IPS DF 6.9 (cell line): ENCODE data around the gene CUX1.

Source experiments
- DNase-seq: peaks from one replicate; pipeline ENCODE4 v3.0.0-alpha.2; 2013; ENCODE audit warnings: low read depth, low spot score
- H3K27ac ChIP-seq: one replicate; pipeline ENCODE4 v1.5.1; 2013; ENCODE audit warnings: low read length, control low read depth
- H3K27me3 ChIP-seq: 2 replicates; pipeline ENCODE4 v1.6.1; 2013; ENCODE audit warnings: mild to moderate bottlenecking, low read length; ENCODE audit not compliant: control insufficient read depth, insufficient read depth
- H3K36me3 ChIP-seq: 2 replicates; pipeline ENCODE4 v1.6.1; 2013; ENCODE audit warnings: low read length; ENCODE audit not compliant: control insufficient read depth, insufficient read depth
- H3K4me1 ChIP-seq: 2 replicates; pipeline ENCODE4 v1.6.1; 2013; ENCODE audit warnings: low read length; ENCODE audit not compliant: control insufficient read depth, insufficient read depth
- H3K4me3 ChIP-seq: 2 replicates; pipeline ENCODE4 v1.5.1; 2013; ENCODE audit warnings: mild to moderate bottlenecking, low read length
- H3K9me3 ChIP-seq: 2 replicates; pipeline ENCODE4 v1.6.1; 2013; ENCODE audit warnings: low read length, inconsistent platforms; ENCODE audit not compliant: control insufficient read depth, insufficient read depth
- WGBS: extraction: QIAGEN DNeasy Blood & Tissue Kit; methylation state at CpG from one replicate; pipeline ENCODE4 v1.1.7; 2013; ENCODE audit warnings: mixed read lengths, missing lambda C conversion rate; ENCODE audit not compliant: insufficient read length, insufficient coverage; 5-methylcytosine and 5-hydroxymethylcytosine counted together

CUX1 gene

GRCh38 chr7:102119213-102119651, 301.8 kb downstream of the CUX1 start:
- no peak overlapping the region for H3K4me3 ChIP-seq
- H3K36me3 ChIP-seq: peaks cover 5% of the 10 kb centered on the region
- H3K27me3 ChIP-seq: no peaks in the 10 kb centered on the region
- no peak overlapping the region for H3K27ac ChIP-seq
- H3K9me3 ChIP-seq: no peaks in the 10 kb centered on the region
- WGBS: no CpG with 5 or more reads among the region's 14 CpGs
- peaks cover 1% of the 10 kb centered on the region; the same call in 1 of the 2 replicates for H3K4me1 ChIP-seq
- no peak for DNase-seq

GRCh38 chr7:102119925-102120324, 302.5 kb downstream of the CUX1 start:
- Histone ChIP-seq H3K27ac (no peak overlapping the region), H3K36me3 (peaks cover 5% of the 10 kb centered on the region), H3K4me1 (peaks cover 2% of the 10 kb centered on the region), H3K4me3 (no peak overlapping the region), H3K27me3 (no peaks in the 10 kb centered on the region), H3K9me3 (no peaks in the 10 kb centered on the region)
- no CpG with 5 or more reads among the region's 7 CpGs for WGBS
- DNase-seq: no peak

- H3K9me3 ChIP-seq: no peaks in the 10 kb centered on the region
- peaks cover 4% of the 10 kb centered on the region for H3K4me1 ChIP-seq
- H3K36me3 ChIP-seq: no peaks in the 10 kb centered on the region; the same call in 1 of the 2 replicates
- H3K27me3 ChIP-seq: no peaks in the 10 kb centered on the region
- WGBS: no CpG with 5 or more reads among the region's 5 CpGs
- no peak overlapping the region for H3K27ac ChIP-seq
- no peak for DNase-seq
- no peak overlapping the region for H3K4me3 ChIP-seq
Measured at GRCh38 chr7:102120666-102121195, 303.3 kb downstream of the CUX1 start.

GRCh38 chr7:102122026-102122425, 304.6 kb downstream of the CUX1 start:
- DNase-seq: no peak
- Histone ChIP-seq H3K27me3 (no peaks in the 10 kb centered on the region), H3K9me3 (no peaks in the 10 kb centered on the region), H3K36me3 (no peaks in the 10 kb centered on the region; the same call in 1 of the 2 replicates), H3K4me1 (peaks cover 4% of the 10 kb centered on the region), H3K27ac (no peak overlapping the region), H3K4me3 (no peak overlapping the region)
- WGBS: no CpG with 5 or more reads among the region's 3 CpGs

GRCh38 chr7:102125127-102125596, 307.7 kb downstream of the CUX1 start:
- Histone ChIP-seq H3K9me3 (no peaks in the 10 kb centered on the region), H3K4me3 (no peak overlapping the region), H3K27ac (no peak overlapping the region), H3K27me3 (no peaks in the 10 kb centered on the region), H3K4me1 (peaks cover 3% of the 10 kb centered on the region), H3K36me3 (no peaks in the 10 kb centered on the region)
- DNase-seq: no peak
- WGBS: no CpG with 5 or more reads among the region's 17 CpGs

- Histone ChIP-seq H3K9me3 (no peaks in the 10 kb centered on the region), H3K4me3 (no peak overlapping the region), H3K4me1 (peaks cover 3% of the 10 kb centered on the region), H3K36me3 (no peaks in the 10 kb centered on the region), H3K27me3 (no peaks in the 10 kb centered on the region), H3K27ac (no peak overlapping the region)
- WGBS: no CpG with 5 or more reads among the region's 11 CpGs
- no peak for DNase-seq
Measured at GRCh38 chr7:102128303-102128702, 310.9 kb downstream of the CUX1 start.

- H3K27ac ChIP-seq: no peak overlapping the region
- H3K4me1 ChIP-seq: peaks cover 3% of the 10 kb centered on the region
- no peaks in the 10 kb centered on the region for H3K27me3 ChIP-seq
- no peak overlapping the region for H3K4me3 ChIP-seq
- DNase-seq: no peak
- no peaks in the 10 kb centered on the region for H3K9me3 ChIP-seq
- WGBS: no CpG with 5 or more reads among the region's 15 CpGs
- no peaks in the 10 kb centered on the region for H3K36me3 ChIP-seq
Measured at GRCh38 chr7:102129636-102130370, 312.4 kb downstream of the CUX1 start.

GRCh38 chr7:102132209-102132752, 314.9 kb downstream of the CUX1 start:
- 100% methylated on average over 2 of the region's 18 CpGs for WGBS
- Histone ChIP-seq H3K36me3 (no peaks in the 10 kb centered on the region), H3K4me1 (no peaks in the 10 kb centered on the region), H3K9me3 (no peaks in the 10 kb centered on the region), H3K27ac (no peak overlapping the region), H3K4me3 (no peak overlapping the region), H3K27me3 (no peaks in the 10 kb centered on the region)
- DNase-seq: no peak

- H3K36me3 ChIP-seq: no peaks in the 10 kb centered on the region
- no peaks in the 10 kb centered on the region for H3K4me1 ChIP-seq
- H3K9me3 ChIP-seq: no peaks in the 10 kb centered on the region
- no peak overlapping the region for H3K27ac ChIP-seq
- DNase-seq: no peak
- H3K27me3 ChIP-seq: no peaks in the 10 kb centered on the region
- WGBS: no CpG with 5 or more reads among the region's 6 CpGs
- no peak overlapping the region for H3K4me3 ChIP-seq
Measured at GRCh38 chr7:102138676-102139075, 321.2 kb downstream of the CUX1 start.

- no peak overlapping the region for H3K4me3 ChIP-seq
- no peaks in the 10 kb centered on the region for H3K4me1 ChIP-seq
- no peaks in the 10 kb centered on the region for H3K36me3 ChIP-seq
- H3K9me3 ChIP-seq: no peaks in the 10 kb centered on the region
- H3K27me3 ChIP-seq: no peaks in the 10 kb centered on the region
- no peak overlapping the region for H3K27ac ChIP-seq
- no CpG with 5 or more reads among the region's 14 CpGs for WGBS
- no peak for DNase-seq
Measured at GRCh38 chr7:102140952-102141370, 323.5 kb downstream of the CUX1 start.
